B cell (primary cell): ENCODE results near the gene SLC35F3.

ENCODE experiments used
- EZH2 ChIP-seq: IDR thresholded peaks from 2 replicates; pipeline ENCODE4 v1.6.1; 2012; ENCODE audit warnings: borderline replicate concordance, low read depth, mild to moderate bottlenecking, moderate library complexity, low read length; ENCODE audit not compliant: insufficient read depth, poor library complexity, severe bottlenecking
- TF ChIP-seq, protein P1 (sequence below): fragments of 200-600 bp; IDR thresholded peaks from one replicate; pipeline ENCODE4 v1.8.0; 2022; ENCODE audit warnings: antibody characterized with exemption, mild to moderate bottlenecking

DNA sequence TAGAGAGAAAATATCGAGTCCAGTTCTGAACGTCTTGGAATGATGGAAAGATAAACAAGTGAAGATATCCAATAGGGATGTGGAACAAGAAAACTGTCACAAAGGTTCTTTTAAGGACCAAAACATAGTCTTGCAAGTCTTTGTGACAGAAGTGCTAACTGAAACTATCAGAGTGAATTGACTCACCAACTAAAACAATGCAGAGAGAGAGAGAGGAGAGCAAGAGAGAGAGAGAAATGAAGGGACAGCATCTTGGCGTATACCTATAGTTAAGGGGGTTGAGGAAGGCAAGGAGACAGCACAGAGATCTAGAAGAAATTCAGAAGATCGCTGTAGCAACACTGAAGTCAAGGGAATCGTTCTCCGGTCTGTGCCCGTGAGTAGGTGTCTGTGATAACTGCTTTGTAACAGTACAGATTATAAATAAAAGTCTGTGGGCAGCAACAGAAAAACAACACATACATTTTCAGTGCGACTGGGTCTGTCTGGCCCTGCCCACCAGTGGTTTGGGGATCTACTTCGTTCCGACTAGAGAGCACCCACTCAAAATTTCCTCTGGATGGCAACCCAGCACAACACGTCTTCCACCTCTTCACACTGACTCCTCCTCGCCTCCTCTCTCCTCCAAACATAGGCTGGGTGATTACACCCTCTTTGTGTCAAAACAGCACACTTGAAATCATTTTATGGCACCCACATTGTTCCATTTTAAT is 464.0 kb downstream of the SLC35F3 start:
- TF ChIP-seq, protein P1, sequence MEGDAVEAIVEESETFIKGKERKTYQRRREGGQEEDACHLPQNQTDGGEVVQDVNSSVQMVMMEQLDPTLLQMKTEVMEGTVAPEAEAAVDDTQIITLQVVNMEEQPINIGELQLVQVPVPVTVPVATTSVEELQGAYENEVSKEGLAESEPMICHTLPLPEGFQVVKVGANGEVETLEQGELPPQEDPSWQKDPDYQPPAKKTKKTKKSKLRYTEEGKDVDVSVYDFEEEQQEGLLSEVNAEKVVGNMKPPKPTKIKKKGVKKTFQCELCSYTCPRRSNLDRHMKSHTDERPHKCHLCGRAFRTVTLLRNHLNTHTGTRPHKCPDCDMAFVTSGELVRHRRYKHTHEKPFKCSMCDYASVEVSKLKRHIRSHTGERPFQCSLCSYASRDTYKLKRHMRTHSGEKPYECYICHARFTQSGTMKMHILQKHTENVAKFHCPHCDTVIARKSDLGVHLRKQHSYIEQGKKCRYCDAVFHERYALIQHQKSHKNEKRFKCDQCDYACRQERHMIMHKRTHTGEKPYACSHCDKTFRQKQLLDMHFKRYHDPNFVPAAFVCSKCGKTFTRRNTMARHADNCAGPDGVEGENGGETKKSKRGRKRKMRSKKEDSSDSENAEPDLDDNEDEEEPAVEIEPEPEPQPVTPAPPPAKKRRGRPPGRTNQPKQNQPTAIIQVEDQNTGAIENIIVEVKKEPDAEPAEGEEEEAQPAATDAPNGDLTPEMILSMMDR: no peak
- TF ChIP-seq EZH2: no peak
